Measurements from ENCODE around the gene IKZF1. TPM values are rescaled to one million over a fixed set of nuclear protein-coding genes. Genes with fewer than 3 reads are reported as not detected.

IKZF1 gene
- total and polyA plus RNA-seq, 9 of the 15 experiments (the other 6 are each of a cell fraction or from before 2014, with no cell fraction given): 12.6 to 85.3 (median 44.7) TPM

DNA sequence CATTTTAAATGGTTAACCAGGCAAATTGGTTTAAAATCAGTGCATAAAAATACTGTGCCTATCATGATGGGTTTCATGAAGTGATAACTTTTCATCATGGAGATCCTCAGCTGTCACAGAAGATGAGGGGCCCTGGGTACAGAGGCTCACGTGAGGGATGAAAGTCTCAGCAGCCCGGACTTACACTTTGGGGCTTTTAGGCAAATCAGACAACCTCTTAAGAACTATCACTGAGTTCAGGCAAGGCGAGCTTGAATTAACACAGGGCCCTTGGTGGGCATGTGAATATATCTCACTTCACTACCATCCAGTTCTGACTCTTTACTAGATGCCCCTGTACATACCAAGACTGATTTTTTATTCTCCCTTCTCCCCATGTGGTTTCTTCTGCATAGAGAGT, 19.6 kb downstream of the IKZF1 start (continued):
- TF ChIP-seq, protein P1, sequence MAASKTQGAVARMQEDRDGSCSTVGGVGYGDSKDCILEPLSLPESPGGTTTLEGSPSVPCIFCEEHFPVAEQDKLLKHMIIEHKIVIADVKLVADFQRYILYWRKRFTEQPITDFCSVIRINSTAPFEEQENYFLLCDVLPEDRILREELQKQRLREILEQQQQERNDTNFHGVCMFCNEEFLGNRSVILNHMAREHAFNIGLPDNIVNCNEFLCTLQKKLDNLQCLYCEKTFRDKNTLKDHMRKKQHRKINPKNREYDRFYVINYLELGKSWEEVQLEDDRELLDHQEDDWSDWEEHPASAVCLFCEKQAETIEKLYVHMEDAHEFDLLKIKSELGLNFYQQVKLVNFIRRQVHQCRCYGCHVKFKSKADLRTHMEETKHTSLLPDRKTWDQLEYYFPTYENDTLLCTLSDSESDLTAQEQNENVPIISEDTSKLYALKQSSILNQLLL (CRISPR knock-in tag; IDR thresholded peaks at IDR 0.05; ENCODE audit: borderline replicate concordance): no peak
- TF ChIP-seq SMARCA4 (IDR thresholded peaks at IDR 0.05) (no peak), ZFX (CRISPR knock-in tag; IDR thresholded peaks at IDR 0.05) (no peak), NCOA4 (IDR thresholded peaks at IDR 0.05; ENCODE audit: partially characterized antibody) (no peak), ZFP36 (IDR thresholded peaks at IDR 0.05; ENCODE audit: low read depth, low read length, partially characterized antibody) (no peak)

DNA sequence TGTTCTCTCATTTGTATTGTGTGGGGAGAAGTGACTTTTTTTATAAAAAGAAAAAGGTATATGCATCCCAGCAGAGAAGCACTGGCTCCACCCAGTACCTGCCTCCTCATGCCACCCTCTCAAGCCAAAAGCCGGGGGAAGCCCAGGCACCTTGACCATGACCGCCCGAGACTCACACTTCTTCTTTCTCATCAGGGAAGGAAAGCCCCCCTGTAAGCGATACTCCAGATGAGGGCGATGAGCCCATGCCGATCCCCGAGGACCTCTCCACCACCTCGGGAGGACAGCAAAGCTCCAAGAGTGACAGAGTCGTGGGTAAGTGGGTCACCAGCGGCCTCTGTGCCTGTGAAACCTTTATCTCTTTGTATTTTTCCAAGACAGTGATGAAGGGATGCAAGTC, 22.9 kb downstream of the IKZF1 start:
- DNase-seq (ENCODE audit: extremely low read depth in 1 of 4, low spot score in 3 of 4) (no peak), ATAC-seq (no peak), FAIRE-seq (no peak)
- no peak overlapping the region for H2AFZ ChIP-seq (ENCODE audit: low read depth, low read length)
- no peak overlapping the region for H3K9ac ChIP-seq (ENCODE audit: insufficient read depth in 1 of 2, low read depth in 2 of 2, low read length in 2 of 2)
- no peak for TF ChIP-seq GATAD2A (IDR thresholded peaks at IDR 0.05)
- ChIA-PET POLR2A (interaction anchor here (0.6 to 1.1 kb wide), 2 partner anchors 15 to 405 kb away, joined by 3 read pairs; no protein-coding TSS in a partner anchor), CTCF (ENCODE audit: low intra/inter-chr PET ratio) (no interaction called here)
- no peaks in the 10 kb centered on the region for H3K9me1 ChIP-seq (ENCODE audit: control insufficient read depth, insufficient read depth, low read length)
- in situ Hi-C loops (cut with MboI) (no loop called here), intact Hi-C loops (cut with micrococcal nuclease) (no loop called here)
- peaks cover 26% of the 10 kb centered on the region for H3K79me2 ChIP-seq (ENCODE audit: control insufficient read depth, insufficient read depth, low read length)
- H3K4me2 ChIP-seq (ENCODE audit: insufficient read depth, low read length): no peak overlapping the region
- H3K4me1 ChIP-seq (replicated peaks in 1 of 2; ENCODE audit: control insufficient read depth in 2 of 2, insufficient read depth in 2 of 2, low read length in 2 of 2): peaks cover 4 to 19% of the 10 kb centered on the region in 2 experiments
- no peaks in the 10 kb centered on the region for H4K20me1 ChIP-seq (replicated peaks; ENCODE audit: control insufficient read depth, insufficient read depth, low read length)
- no peak overlapping the region for H3K27ac ChIP-seq (ENCODE audit: extremely low read depth, low read depth, low read length)
- no TSS peak for BruUV-seq (replicated peaks)
- 91% methylated on average over 4 of the region's 10 CpGs for WGBS (ENCODE audit: insufficient coverage, low coverage, missing lambda C conversion rate)
- no peaks in the 10 kb centered on the region for H3K27me3 ChIP-seq (ENCODE audit: control insufficient read depth in 2 of 2, insufficient read depth in 2 of 2, low read length in 2 of 2)
- peaks cover 90% of the 10 kb centered on the region for H3K36me3 ChIP-seq (ENCODE audit: control insufficient read depth, insufficient read depth, low read length)
- no peak overlapping the region for H3K4me3 ChIP-seq
- H3K9me3 ChIP-seq (replicated peaks; ENCODE audit: control insufficient read depth, insufficient read depth, low read depth, low read length): no peaks in the 10 kb centered on the region
